Measurements from ENCODE around the gene SYT1.

- TF ChIP-seq CTCF (IDR thresholded peaks at IDR 0.05; ENCODE audit: insufficient read depth, low read length) (no peak), REST (IDR thresholded peaks at IDR 0.05; ENCODE audit: insufficient replicate concordance, low read depth) (no peak)
These were observed 570.0 kb downstream of the SYT1 start for GRCh38 chr12:79434561-79434960.
